ENCODE results near the gene PPP6C.
A peak's percentile ranks its signal among the peaks of the same experiment; 100 is the strongest.
"Not testable (repeated sequence)": the region's sequence is repeated elsewhere in the genome, so short reads cannot be mapped to it uniquely, and the experiment has no call there.

Gene PPP6C

GRCh38 chr9:125181756-125182155 lies 7.8 kb downstream of the PPP6C start:
- not testable (repeated sequence) for DNase-seq (ENCODE audit: low spot score)

GRCh38 chr9:125180876-125181275 lies 8.7 kb downstream of the PPP6C start:
- DNase-seq (ENCODE audit: low spot score): no peak

- not testable (repeated sequence) for DNase-seq (ENCODE audit: low spot score)
These were observed 9.8 kb downstream of the PPP6C start for GRCh38 chr9:125179776-125180175.

GRCh38 chr9:125177888-125178287 lies 11.7 kb downstream of the PPP6C start:
- no peak for DNase-seq (ENCODE audit: low spot score)

GRCh38 chr9:125176636-125177035 lies 13.0 kb downstream of the PPP6C start:
- DNase-seq (ENCODE audit: low spot score): no peak

- DNase-seq (ENCODE audit: low spot score): no peak
These were observed 17.4 kb downstream of the PPP6C start for GRCh38 chr9:125172031-125172755.

GRCh38 chr9:125169895-125170294 lies 19.7 kb downstream of the PPP6C start:
- DNase-seq (ENCODE audit: low spot score): no peak

GRCh38 chr9:125166762-125167161 lies 22.8 kb downstream of the PPP6C start:
- DNase-seq (ENCODE audit: low spot score): no peak

- DNase-seq (ENCODE audit: low spot score): not testable (repeated sequence)
These were observed 26.7 kb downstream of the PPP6C start for GRCh38 chr9:125162891-125163290.

GRCh38 chr9:125161284-125161918 lies 28.2 kb downstream of the PPP6C start:
- no peak for DNase-seq (ENCODE audit: low spot score)

GRCh38 chr9:125160750-125161149 lies 28.9 kb downstream of the PPP6C start:
- DNase-seq (ENCODE audit: low spot score): no peak

- DNase-seq (ENCODE audit: low spot score): no peak
These were observed 33.1 kb downstream of the PPP6C start for GRCh38 chr9:125156551-125156950.

GRCh38 chr9:125153712-125154367 lies 35.8 kb downstream of the PPP6C start:
- DNase-seq (ENCODE audit: low spot score): no peak

GRCh38 chr9:125151730-125152129 lies 37.9 kb downstream of the PPP6C start:
- DNase-seq (ENCODE audit: low spot score): peak; percentile 49

GRCh38 chr9:125150349-125151245 lies 39.0 kb downstream of the PPP6C start:
- DNase-seq (ENCODE audit: low spot score): no peak

- no peak for DNase-seq (ENCODE audit: low spot score)
These were observed 42.1 kb downstream of the PPP6C start for GRCh38 chr9:125147401-125147951.

- no peak for DNase-seq (ENCODE audit: low spot score)
These were observed 43.4 kb downstream of the PPP6C start for GRCh38 chr9:125146247-125146646.

GRCh38 chr9:125145425-125145824 lies 44.2 kb downstream of the PPP6C start:
- DNase-seq (ENCODE audit: low spot score): no peak

GRCh38 chr9:125143377-125144090 lies 46.1 kb downstream of the PPP6C start, which contains the start of gene SCAI:
Gene SCAI (minus strand): TSS chr9:125143528. CDS start chr9:125143437, 91 bp downstream.
- DNase-seq (ENCODE audit: low spot score): peak; percentile 98

GRCh38 chr9:125142560-125143376 lies 46.8 kb downstream of the PPP6C start:
- DNase-seq (ENCODE audit: low spot score): no peak

Measured in putamen (tissue), 1 donor.